Lung (tissue), 12 donors: ENCODE data around the gene XXYLT1. TPM values are rescaled to one million over a fixed set of nuclear protein-coding genes. Genes with fewer than 3 reads are reported as not detected.
A peak's percentile ranks its signal among the peaks of the same experiment; 100 is the strongest.

Experiments
- ATAC-seq: fragments of 200-7000 bp; cut with Tn5 transposase; one replicate; pipeline ENCODE4 v1.9.1; 2020; ENCODE audit warnings: moderate number of reproducible peaks; ENCODE audit not compliant: insufficient read depth, low FRiP score
- DNase-seq, 3 donors: peaks; one replicate each; pipeline ENCODE4 v3.0.0-alpha.2; 2013 to 2017
- H3K27ac ChIP-seq, 2 donors: one replicate each; pipeline ENCODE4 v1.5.1; 2013; ENCODE audit warnings: mild to moderate bottlenecking in 2 of 2, moderate library complexity in 2 of 2, control low read depth in 1 of 2, inconsistent platforms in 1 of 2, low read depth in 1 of 2, low read length in 1 of 2
- H3K27me3 ChIP-seq, 3 donors: one replicate each; pipeline ENCODE4 v1.5.1; 2013; ENCODE audit warnings: low read length in 2 of 3; ENCODE audit not compliant: control insufficient read depth in 3 of 3, insufficient read depth in 3 of 3
- H3K36me3 ChIP-seq, 4 donors: one replicate each; pipeline ENCODE4 v1.5.1; 2013; ENCODE audit warnings: low read length in 4 of 4, mild to moderate bottlenecking in 1 of 4, moderate library complexity in 1 of 4; ENCODE audit not compliant: control insufficient read depth in 4 of 4, insufficient read depth in 4 of 4
- H3K4me1 ChIP-seq, 5 donors: one replicate each; pipeline ENCODE4 v1.5.1; 2013; ENCODE audit warnings: low read length in 5 of 5, mild to moderate bottlenecking in 2 of 5, moderate library complexity in 1 of 5; ENCODE audit not compliant: control insufficient read depth in 5 of 5, insufficient read depth in 5 of 5
- H3K4me3 ChIP-seq: one replicate; pipeline ENCODE4 v1.5.1; 2013; ENCODE audit warnings: mild to moderate bottlenecking, control low read depth, moderate library complexity
- H3K9ac ChIP-seq, 2 donors: one replicate each; pipeline ENCODE4 v1.5.1; 2013; ENCODE audit warnings: low read length in 2 of 2, control low read depth in 1 of 2; ENCODE audit not compliant: insufficient read depth in 1 of 2
- H3K9me3 ChIP-seq, 4 donors: one replicate each; pipeline ENCODE4 v1.5.1; 2013; ENCODE audit warnings: low read length in 3 of 4, mild to moderate bottlenecking in 1 of 4, moderate library complexity in 1 of 4; ENCODE audit not compliant: control insufficient read depth in 4 of 4, insufficient read depth in 3 of 4
- WGBS, 2 donors: extraction: QIAGEN DNeasy Blood & Tissue Kit; methylation state at CpG; one replicate each; pipeline ENCODE4 v1.1.7; 2013; 5-methylcytosine and 5-hydroxymethylcytosine counted together
- polyA plus RNA-seq, 2 donors: library from polyadenylated mRNA; stranded (reverse); fragments of 200-250 nt; gene quantifications; one replicate each; pipeline ENCODE4 v1.2.1, GENCODE V29; 2013
- total RNA-seq, 2 donors: library from RNA; depleted of rRNA in 1 of 2; stranded (reverse); fragments of >200 nt in 1 of 2; gene quantifications; one replicate each; pipeline ENCODE4 v1.2.1, GENCODE V29; 2014 to 2021
- TF ChIP-seq, protein P1 (sequence below): IDR thresholded peaks from 2 replicates; pipeline ENCODE4 v1.5.1; 2012; ENCODE audit warnings: mild to moderate bottlenecking; ENCODE audit errors: control extremely low read depth, extremely low read depth
- donor health status: control.
- donor health status: control.
- donor health status: Bipolar disorder and iron deficiency.
- donor health status: healthy.
- donor health status: DM: yes; HTN: yes; CAD: no.

The XXYLT1 gene
- total and polyA plus RNA-seq, 4 donors, result 4.7 to 15.4 (median 11.4) TPM

- TF ChIP-seq, protein P1, sequence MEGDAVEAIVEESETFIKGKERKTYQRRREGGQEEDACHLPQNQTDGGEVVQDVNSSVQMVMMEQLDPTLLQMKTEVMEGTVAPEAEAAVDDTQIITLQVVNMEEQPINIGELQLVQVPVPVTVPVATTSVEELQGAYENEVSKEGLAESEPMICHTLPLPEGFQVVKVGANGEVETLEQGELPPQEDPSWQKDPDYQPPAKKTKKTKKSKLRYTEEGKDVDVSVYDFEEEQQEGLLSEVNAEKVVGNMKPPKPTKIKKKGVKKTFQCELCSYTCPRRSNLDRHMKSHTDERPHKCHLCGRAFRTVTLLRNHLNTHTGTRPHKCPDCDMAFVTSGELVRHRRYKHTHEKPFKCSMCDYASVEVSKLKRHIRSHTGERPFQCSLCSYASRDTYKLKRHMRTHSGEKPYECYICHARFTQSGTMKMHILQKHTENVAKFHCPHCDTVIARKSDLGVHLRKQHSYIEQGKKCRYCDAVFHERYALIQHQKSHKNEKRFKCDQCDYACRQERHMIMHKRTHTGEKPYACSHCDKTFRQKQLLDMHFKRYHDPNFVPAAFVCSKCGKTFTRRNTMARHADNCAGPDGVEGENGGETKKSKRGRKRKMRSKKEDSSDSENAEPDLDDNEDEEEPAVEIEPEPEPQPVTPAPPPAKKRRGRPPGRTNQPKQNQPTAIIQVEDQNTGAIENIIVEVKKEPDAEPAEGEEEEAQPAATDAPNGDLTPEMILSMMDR, result no peak
Measured at GRCh38 chr3:195097331-195098255, 173.4 kb downstream of the XXYLT1 start.

DNA sequence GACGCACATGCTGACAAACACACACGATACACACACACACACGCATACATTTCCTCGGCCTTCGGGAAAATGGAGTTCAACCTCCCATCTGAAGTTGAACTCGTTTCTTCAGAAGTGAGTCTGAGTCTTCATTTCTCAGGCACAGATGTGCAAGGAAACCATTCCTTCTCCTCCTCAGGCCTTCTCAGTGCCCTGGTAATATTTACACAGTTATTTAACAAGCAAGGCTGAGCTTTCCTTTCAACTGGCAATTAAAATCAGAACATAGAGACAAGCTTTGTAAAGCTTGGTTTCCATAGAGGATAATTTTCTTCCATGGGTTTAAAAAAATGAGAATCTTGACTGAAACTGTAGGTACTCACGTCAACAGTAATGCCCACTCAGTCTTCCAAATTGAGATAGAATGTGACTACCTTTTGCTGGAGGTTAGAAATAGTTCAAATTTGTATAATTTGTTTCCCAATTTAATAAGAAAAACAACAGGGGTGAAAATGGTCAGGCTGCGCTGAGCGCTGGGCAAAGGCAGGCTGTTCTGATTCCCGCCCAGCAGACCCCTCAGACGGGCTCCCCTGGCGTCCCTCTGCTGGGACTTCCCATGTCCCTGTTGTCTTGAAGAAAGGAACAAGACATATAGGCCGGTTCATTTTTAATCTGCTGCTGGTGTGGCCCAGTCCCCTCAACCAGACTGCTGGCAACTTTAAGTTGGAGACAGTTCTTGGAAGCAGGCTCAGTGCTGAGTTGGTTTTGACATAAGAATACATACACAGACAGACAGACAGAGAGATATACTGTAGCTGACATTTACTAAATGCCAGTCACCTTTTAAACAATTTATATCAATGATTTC, 174.3 kb downstream of the XXYLT1 start:
- peaks cover 0 to 10% (median 5%) of the 10 kb centered on the region in 5 donors for H3K4me1 ChIP-seq
- no peaks in the 10 kb centered on the region for H3K9me3 ChIP-seq
- DNase-seq (no peak), ATAC-seq (no peak)
- H3K27me3 ChIP-seq, result no peaks in the 10 kb centered on the region
- H3K27ac ChIP-seq, result no peak overlapping the region
- H3K36me3 ChIP-seq, result no peaks in the 10 kb centered on the region
- H3K9ac ChIP-seq, result no peak overlapping the region
- TF ChIP-seq, protein P1, result no peak
- no peak overlapping the region for H3K4me3 ChIP-seq
- WGBS, 2 donors, result 95 to 96% methylated on average over 13 of the region's 13 CpGs

More at GRCh38 chr3:195097331-195098255, 173.4 kb downstream of the XXYLT1 start:
- ATAC-seq (no peak), DNase-seq (no peak)
- 69 to 73% methylated on average over 22 of the region's 22 CpGs for WGBS, 2 donors
- Histone ChIP-seq H3K9ac (no peak overlapping the region), H3K36me3 (no peaks in the 10 kb centered on the region), H3K4me3 (no peak overlapping the region), H3K4me1 (peaks cover 0 to 10% (median 7%) of the 10 kb centered on the region in 5 donors), H3K9me3 (no peaks in the 10 kb centered on the region), H3K27ac (peak overlapping the region; percentile 4 to 27), H3K27me3 (no peaks in the 10 kb centered on the region)

GRCh38 chr3:195096053-195096452, 174.9 kb downstream of the XXYLT1 start:
- no peak overlapping the region for H3K4me3 ChIP-seq
- DNase-seq (no peak), ATAC-seq (no peak)
- H3K9ac ChIP-seq, result no peak overlapping the region
- TF ChIP-seq, protein P1, result no peak
- WGBS, 2 donors, result 93 to 95% methylated on average over 11 of the region's 11 CpGs
- H3K27me3 ChIP-seq, result no peaks in the 10 kb centered on the region
- H3K4me1 ChIP-seq, result peaks cover 0 to 10% (median 5%) of the 10 kb centered on the region in 5 donors
- no peaks in the 10 kb centered on the region for H3K36me3 ChIP-seq
- H3K27ac ChIP-seq, result no peak overlapping the region
- H3K9me3 ChIP-seq, result no peaks in the 10 kb centered on the region
